Skeletal muscle cell (primary cell): ENCODE data around the gene ERFE.
"Not testable (repeated sequence)": the region's sequence is repeated elsewhere in the genome, so short reads cannot be mapped to it uniquely, and the experiment has no call there.

Experiments used
- DNase-seq: peaks from one replicate; pipeline ENCODE4 v3.0.0-alpha.2; 2010; ENCODE audit warnings: low read depth
- H3K4me3 ChIP-seq: 2 replicates; pipeline ENCODE4 v1.5.1; 2011; ENCODE audit warnings: low read depth, mild to moderate bottlenecking, control low read depth, low read length, moderate library complexity

Gene ERFE

GRCh38 chr2:238158509-238159070, at the start of gene ERFE:
Gene ERFE, plus strand, starts transcription at chr2:238158970. Its CDS starts 38 bp downstream, at chr2:238159008.
- DNase-seq = no peak
- H3K4me3 ChIP-seq = peak within 1 kb of the TSS; percentile 48

DNA sequence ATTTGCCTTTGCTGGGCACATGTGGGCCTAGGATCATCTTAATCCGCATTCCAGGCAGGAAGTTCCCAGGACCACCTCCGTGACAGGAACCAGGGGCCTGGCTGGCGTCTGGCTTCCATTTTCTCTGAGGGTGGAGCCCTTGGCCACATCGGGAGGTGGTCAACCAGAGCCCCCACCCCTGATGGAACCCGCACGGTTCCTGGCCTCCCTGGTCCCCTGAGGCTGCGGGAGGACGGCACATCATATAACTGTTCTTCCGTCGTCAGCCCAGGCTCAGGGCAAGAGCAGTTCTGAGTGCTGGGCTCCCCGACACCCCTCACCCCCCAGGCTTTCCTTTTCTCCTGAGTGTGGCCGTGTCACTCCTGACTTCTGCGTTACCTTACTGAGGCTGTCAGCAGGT, 45.2 kb upstream of the ERFE start:
- no peak for DNase-seq
- no peak overlapping the region for H3K4me3 ChIP-seq

DNA sequence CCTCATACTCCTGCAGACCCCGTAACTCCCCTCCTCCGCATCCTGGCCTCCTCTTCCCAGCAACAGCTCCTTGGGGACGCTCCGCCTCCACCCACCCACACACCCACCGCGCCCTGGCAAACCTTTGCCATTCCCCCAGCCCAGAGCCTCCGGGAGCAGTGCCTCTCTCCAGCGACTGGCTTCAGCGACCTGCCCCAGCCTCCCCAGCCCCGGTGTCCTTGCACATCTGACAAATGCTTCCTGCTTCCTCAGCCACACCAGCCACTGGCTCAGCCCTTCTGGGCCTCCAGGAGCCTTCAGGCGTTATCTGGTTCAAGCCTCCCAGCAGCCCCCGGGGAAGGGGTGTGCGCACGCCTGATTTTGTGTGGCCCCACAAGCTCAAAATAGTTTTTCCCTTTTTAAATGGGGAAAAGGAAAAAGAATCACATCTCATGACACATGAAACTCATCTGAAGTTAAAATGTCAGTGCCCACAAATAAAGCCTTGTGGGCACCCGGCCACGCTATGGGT, 44.4 kb upstream of the ERFE start:
- DNase-seq = no peak
- no peak overlapping the region for H3K4me3 ChIP-seq

- no peak for DNase-seq
- no peak overlapping the region for H3K4me3 ChIP-seq
Observed at GRCh38 chr2:238114851-238115660, 43.7 kb upstream of the ERFE start.

GRCh38 chr2:238115709-238116108, 43.1 kb upstream of the ERFE start:
- DNase-seq, H3K4me3 ChIP-seq: not testable (repeated sequence)

- no peak for DNase-seq
- no peak overlapping the region for H3K4me3 ChIP-seq
Observed at GRCh38 chr2:238116298-238117198, 42.2 kb upstream of the ERFE start.

DNA sequence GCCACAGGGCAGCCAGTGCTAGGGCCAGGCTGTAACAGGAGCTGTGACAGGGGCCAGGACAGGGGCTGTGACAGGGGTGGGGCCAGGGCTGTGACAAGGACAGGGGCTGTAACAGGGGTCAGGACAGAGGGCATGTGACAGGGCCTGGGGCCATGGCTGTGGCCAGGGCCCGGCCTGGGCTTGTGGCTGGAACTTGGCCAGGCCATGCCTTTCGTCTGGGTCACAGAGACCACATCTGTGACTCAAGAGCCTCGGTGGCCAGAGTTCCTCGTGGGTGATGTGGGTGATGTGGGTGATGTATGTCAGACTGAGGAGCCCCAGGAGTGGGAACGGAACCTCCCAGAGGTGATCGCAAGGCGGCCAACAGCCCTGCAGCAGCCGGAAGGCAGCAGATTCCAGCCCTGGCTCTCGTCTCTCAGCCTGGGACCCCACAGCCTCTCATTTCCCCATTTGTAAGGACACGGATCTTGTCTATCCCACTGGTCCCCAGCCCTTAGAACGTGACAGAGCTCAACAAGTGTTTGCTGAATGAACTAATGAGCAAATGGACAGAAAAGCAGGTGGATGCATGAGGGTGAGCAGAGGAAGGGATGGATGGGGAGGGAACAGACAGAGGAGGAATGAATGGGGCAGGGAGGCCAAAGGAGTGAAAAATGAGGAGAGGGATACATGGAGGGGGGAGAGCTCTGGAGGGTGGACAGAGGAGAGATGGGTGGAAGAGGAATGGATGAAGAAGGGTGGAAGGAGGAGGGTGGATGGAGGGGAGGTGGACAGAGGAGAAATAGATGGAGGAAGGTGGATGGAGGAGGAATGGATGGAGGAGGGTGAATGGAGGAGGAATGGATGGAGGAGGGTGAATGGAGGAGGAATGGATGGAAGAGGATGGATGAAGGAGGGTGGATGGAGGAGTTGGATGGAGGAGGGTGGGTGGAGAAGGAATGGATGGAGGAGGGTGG, 41.3 kb upstream of the ERFE start:
- H3K4me3 ChIP-seq = no peak overlapping the region
- no peak for DNase-seq

DNA sequence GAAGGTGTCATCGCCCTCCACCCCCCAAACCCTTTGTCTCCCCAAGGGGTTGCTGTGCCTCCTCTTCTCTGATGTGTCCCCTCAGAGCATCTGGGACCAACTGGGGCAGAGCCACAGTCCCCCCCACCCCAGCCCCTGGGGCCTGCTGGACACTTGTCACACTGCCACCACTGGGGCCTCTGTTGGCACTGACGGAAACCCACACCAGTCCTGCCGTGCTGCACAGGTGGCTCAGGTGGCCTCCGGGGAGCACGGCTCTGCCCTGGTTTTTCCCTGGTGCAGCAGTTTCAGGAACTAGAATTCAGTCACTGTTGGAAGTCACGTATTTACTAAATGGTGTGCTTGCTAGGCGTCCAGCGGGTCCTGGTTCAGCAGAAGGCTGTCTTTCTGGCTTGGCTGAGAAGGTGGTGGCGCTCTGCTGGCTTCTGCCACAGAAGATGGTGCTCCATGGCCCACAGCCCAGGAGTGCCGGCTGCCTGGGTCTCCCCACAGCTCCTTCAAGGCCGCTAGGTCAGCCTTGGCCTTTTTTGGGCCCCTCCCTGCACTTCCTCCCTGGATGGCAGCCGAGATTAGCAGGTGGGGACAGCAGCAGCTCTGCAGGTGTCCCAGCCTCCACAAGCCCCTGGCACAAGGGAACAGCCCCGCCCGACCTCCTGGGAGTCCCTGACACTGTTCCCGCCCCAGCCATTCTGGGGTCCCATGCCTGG, 38.9 kb upstream of the ERFE start:
- no peak overlapping the region for H3K4me3 ChIP-seq
- DNase-seq = no peak

- no peak overlapping the region for H3K4me3 ChIP-seq
- DNase-seq = peak; percentile 5
Observed at GRCh38 chr2:238120463-238121298, 38.1 kb upstream of the ERFE start.

GRCh38 chr2:238121511-238122286, 37.1 kb upstream of the ERFE start:
- DNase-seq = no peak
- H3K4me3 ChIP-seq = no peak overlapping the region

DNA sequence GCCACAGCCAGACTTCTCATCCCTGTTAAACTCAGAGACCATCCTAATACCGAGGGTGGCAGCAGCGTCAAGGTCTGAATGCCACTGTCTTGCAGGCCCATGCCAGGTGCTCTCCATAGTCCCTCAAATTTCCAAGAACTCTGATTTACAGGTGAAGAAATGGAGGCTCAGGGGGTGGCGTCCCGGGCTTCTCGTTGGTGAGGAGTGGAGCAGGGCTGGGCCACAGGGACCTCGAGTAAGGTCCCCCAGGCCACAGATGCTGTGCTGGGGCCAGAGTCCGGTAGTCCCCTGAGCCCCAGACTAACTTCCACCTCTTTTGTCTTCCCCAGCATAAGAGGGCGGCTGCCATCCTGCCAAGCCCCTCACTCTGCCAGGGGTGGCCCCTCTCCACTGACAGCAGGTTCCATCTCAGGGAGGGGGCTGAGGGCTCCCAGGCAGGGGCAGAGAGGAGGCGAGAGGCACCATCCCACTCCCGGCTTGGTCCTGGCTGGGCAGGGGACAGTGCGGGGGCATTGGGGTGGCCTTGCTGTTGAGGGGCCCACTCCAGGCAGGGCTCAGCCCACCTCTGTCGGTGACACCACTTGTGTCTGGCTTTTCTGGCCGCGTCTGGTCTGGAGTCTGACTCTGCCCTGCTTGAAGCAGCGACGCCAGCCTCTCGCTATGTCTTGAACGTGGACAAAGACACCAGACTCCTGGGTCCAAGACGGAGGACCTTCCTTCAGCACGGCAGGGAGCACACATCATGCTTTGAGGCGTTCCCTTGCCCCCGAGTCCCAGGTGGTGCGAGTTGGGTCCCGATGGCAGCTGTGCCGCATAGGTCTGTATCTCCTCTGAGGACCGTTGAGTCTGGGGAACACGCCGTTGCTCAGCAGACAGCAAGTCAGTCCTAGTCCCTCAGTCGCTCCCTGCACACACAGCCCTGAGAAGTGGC, 36.2 kb upstream of the ERFE start:
- DNase-seq = no peak
- no peak overlapping the region for H3K4me3 ChIP-seq

GRCh38 chr2:238123218-238123971, 35.4 kb upstream of the ERFE start:
- no peak for DNase-seq
- no peak overlapping the region for H3K4me3 ChIP-seq

DNA sequence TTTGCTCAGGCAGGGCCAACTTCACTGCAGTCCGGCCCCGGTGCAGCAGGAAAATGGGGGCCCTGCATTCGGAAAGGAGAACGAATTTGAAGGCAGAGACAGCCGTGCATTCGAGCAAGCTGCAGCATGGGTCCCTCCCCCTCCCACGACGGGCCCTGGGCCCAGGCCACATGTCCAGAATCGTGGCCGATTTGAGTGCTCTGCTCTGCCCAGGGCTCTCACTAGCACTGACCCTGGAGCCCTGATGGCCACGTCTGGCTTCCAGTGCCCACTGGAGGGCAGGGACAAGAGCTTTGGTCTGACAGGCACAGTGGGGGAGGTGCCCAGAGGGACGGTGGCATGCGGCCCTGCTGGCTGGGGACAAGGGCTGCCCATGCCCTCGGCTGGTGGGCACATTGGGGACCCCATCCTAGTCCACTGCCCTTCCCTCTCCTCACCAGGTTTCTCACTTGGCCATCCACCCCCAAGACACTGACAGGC, 34.7 kb upstream of the ERFE start:
- H3K4me3 ChIP-seq = no peak overlapping the region
- DNase-seq = no peak

DNA sequence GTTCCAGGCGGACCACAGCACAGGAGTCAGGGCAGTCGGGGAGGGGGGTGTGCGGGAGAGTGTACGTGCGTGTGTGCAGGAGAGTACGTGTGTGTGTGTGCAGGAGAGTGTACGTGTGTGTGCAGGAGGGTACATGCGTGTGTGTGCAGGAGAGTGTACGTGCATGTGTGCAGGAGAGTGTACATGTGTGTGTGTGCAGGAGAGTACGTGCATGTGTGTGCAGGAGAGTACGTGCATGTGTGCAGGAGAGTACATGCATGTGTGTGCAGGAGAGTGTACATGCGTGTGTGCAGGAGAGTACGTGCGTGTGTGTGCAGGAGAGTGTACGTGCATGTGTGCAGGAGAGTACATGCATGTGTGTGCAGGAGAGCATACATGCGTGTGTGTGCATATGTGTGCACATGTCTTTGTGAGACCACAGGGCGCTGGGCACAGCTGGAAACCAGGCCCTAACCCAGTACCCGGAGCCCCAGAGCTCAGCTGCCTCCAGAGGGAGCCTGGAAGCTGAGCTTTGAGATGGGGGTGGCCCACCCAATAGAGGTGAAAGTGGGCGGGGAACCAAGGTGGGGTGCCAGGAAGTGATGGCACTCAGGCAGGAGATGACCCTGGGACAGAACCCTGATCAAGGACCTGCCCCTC, 34.2 kb upstream of the ERFE start:
- no peak for DNase-seq
- no peak overlapping the region for H3K4me3 ChIP-seq
